EL (cell line): Measurements from ENCODE around the gene ZCCHC14.
"Not testable (repeated sequence)": the region's sequence is repeated elsewhere in the genome, so short reads cannot be mapped to it uniquely, and the experiment has no call there.

Source experiments
- DNase-seq: peaks from one replicate; pipeline ENCODE4 v3.0.0-alpha.2; 2016

The ZCCHC14 gene

DNA sequence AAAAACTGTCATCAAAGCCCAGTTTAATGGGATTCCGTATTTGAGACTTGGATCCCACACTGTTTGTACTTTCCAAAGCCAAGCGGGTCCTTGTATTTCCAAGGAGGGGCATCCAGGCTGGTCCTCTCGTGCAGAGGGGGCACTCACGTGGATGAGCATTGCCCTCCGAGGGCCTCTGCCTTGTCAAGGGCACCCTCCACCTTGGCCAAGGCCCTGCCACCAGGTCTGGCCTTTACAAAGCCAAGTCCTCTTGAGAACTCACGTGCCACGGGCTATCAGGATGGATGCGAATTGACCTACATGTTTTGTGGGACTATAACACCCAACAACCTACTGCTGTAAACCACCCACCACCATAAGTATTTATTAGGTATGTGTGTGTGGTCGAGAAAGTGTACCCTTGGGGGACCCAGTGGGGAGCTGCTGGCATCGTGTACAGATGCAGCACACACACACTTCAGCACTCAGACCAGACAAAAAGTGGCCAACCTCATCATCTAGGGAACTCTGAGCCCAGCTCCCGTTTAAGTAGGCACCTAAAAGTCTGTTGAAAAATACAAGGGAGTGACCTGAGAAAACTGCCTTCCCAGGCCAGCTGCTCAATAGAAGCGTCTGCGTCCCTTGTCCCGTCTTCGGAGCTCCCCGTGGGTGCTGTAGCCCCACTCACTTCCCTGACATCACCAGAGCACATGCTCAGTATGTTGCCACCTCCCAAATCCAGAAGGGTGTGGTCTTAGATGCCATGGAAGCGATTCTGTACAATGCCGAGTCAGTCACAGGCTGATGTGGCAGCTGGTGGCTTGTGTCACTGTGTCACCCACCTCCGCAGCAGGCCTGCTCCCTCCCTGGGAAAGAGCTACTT, 87.8 kb downstream of the ZCCHC14 start:
- no peak for DNase-seq

DNA sequence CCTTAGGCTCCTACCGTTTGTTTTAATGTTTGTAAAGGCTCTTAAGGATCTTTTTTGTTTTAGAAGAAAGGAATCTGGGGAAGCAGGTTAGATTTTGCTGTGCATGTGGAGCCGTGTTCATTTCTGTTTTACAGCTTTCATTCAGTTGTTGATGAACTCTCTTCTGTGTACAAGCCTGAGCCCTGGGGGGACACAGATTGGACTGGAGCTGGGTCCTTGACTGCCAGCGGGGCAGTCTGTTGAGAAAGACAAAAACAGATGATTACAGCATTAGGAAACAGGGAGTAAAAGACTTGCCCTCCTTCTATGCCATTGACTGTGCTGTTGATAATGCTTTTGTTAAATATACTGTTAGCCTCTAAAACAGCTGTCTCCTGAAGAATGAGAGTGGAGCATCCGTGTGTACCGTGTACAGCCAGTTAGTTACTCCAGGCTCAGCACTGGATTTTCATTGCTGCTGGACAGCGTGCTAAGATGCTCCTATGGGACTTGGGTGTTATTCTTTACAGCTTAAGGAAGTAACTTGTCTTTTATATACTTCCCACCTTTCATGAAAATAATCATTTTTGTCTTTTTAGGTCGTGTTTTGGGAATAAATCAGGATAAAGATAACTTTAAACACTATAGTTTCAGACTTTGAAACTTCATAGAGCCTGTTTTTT, 97.5 kb downstream of the ZCCHC14 start:
- no peak for DNase-seq

DNA sequence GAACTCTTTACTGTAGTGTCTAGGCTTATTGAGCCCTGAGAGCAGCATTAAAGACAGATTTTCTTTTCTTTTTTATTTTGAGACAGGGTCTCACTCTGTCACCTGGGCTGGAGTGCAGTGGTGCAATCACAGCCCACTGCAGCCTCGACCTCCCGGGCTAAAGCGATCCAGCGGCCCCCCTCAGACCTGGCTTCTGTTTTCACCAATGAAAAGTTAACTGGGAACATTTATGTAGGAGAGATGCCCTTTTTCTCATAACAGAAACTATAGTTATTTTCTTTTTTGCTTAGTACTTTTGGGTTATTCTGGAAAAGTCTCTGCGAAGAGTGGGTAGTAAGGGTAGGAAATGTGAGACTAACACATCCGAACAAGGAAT, 99.2 kb downstream of the ZCCHC14 start:
- no peak for DNase-seq

DNA sequence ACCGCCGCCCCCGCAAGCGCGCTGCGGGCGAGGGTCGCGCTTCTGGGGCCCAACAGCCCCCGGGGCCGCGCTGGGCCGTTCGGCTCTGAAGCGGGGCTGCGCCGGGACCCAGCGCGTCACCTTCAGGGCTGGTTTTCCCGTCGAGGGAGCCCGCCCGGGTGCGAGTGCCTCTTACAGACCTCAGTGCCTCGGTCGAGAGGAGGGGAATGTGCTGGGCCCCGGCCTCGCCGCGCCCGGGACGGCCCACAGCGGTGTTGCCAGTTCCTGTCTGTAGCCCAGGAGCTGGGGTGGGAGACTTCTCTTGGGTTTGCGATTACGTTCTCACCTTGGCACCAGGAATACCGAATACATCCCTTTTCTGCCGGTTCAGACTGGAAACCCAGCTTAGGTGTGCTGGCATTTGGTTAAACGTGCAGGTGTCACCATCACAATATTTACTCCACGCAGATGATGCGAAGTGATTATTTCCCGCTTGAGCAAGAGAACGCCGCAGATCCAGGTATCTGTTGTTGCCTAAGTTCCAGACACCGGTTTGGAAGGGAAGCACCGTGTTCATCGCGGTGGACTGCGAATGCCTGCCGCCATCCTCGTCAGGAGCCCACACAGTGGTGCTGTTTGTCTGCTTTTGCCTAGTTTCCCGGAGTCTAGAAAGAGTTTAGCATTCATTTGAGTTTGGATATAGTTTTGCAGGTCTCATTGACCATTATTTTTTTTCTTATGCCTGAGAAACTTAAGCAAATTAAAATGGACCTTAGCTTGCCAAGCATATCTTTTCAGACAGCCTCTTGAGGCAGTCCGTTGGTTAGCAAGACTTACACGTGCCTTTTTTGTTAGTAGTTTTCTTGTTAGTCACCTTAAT, 99.8 kb downstream of the ZCCHC14 start:
- peak; percentile 42 for DNase-seq

DNA sequence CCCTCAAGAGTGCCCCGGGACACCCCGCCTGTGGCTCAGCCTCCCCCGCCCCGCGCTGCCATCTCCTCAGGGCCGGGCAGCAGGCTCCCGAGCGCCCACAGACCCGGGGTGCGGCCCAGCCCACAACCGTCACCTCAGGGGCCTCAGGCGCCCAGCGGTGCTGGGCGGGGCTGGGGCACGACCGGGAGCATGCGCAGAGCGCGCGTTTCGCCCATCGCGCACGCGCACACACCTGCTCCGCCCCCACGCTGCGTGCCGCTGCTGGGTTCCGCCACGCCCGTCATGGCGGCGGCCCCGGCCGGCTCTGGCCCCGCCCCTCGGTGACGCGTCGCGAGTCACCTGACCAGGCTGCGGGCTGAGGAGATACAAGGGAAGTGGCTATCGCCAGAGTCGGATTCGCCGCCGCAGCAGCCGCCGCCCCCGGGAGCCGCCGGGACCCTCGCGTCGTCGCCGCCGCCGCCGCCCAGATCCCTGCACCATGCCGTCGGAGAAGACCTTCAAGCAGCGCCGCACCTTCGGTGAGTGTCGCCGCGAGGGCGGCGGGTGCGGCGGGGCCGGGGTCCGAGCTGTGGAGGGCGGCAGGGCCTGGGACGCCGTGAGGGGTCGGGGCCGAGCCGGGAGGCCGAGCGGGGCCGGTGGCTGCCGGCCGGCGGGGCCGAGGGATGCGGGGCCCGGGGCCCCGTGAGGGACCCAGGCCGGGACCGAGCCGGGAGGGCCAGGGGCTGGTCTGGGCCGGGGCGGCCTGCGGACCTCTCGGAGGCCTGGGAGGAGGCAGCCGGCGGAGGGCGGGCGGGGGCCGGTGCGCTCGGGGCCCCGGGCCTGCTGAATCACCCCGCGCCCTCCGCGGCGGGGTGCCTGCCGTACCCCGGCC, 100.6 kb downstream of the ZCCHC14 start, which contains the start of gene MAP1LC3B:
Gene MAP1LC3B (plus strand): TSS at position 387 of the 871 bp plus-strand sequence. CDS start 92 bp downstream, at position 479.
- DNase-seq: peak; percentile 95

DNA sequence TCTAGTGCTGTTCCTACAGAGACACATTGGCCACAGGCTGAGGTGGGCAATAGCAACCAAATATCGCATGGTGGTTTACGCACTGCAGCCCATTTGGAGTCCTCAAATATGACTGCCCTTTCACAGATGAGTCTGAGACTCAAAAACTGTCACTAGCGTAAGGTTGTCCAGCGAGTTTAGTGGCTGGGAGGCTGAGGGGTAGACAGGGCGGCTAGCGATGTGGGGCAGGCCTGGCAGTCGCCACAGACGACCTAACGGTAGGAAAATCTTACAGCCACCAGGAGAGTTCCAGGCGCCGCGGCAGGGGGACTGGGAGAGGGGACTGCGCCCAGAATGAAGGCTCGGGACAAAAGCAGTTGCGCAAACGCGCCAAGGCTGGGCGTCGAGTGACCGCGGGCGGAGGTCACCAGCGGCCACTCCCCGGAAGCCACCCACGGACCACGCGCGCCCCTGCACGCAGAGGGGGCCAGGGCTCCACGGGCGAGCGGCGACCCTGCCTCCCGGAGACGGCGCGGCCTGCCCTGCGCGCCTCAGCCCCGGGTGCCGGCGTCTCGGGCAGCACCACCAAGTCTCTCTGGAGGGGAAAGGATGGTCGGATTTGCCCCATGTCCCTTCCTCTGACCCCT, 101.4 kb downstream of the ZCCHC14 start:
- peak; percentile 37 for DNase-seq

DNA sequence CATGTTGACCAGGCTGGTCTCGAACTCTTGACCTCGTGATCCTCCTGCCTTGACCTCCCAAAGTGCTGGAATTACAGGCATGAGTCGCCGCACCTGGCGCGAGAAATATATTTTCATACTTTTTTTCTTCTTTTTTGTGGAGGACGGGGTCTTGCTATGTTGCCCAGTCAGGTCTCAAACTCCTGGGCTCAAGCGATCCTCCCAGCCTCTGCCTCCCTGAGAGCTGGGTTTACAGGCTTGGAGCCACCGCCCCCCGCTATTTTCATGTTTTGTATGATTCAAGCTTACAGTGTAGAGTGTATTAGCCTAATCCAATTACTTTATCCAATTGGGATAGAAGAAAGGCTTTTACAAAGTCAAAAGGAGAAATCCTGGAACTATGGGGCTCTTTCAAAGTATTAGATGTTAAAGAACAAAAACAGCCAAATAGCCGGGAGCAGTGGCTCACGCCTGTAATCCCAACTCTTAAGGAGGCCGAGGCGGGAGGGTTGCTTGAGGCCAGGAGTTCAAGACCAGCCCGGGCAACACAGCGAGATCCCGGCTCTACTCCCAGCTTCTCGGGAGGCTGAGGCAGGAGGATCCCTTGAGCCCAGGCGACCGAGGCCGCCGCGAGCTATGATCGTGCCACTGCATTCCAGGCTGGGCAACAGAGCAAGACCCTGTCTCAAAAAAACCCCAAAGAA, 102.0 kb downstream of the ZCCHC14 start:
- DNase-seq: no peak

DNA sequence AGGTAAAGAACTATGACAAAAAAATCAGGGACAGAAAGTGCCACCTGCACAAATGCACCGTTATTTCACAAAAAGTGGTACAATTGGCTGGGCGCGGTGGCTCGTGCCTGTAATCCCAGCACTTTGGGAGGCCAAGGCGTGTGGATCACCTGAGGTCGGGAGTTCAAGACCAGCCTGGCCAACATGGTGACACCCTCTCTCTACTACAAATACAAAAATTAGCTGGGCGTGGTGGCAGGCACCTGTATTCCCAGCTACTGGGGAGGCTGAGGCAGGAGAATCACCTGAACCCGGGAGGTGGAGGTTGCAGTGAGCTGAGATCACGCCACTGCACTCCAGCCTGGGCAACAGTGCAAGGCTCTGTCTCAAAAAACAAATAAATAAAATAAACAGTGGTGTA, 102.9 kb downstream of the ZCCHC14 start:
- DNase-seq: not testable (repeated sequence)

DNA sequence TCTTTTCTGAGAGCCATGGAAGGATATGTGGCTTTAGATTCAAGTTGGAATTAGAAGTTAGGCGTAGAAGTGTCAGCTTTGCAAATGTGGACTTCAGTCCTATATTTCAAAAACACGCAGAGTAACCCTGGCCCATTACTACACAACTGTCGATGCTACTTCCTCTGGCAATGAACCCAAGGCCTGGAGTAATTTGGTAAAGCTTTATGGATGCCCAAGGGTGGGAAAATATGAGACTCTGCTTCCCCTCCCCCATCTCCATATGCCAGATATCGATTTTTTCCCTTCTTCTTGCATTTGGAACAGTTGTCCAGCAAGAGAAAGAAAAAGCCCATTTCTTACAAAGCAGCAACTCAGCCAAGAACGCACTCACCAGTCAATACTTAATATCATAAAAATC, 103.6 kb downstream of the ZCCHC14 start:
- DNase-seq: no peak

DNA sequence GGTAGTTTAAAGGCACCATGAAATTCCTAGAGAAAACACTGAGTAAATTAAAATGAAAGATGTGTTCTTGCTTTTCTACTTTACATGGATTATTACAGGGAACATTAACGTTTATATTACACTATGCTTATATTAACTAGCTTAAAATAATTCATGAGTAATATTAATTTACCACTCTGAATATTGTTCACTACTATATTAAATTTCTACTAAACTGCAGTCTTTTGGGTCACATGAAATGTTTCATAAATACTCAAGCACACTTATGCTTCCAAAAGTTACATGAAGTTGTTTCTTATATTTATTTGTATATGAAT, 104.0 kb downstream of the ZCCHC14 start:
- no peak for DNase-seq

DNA sequence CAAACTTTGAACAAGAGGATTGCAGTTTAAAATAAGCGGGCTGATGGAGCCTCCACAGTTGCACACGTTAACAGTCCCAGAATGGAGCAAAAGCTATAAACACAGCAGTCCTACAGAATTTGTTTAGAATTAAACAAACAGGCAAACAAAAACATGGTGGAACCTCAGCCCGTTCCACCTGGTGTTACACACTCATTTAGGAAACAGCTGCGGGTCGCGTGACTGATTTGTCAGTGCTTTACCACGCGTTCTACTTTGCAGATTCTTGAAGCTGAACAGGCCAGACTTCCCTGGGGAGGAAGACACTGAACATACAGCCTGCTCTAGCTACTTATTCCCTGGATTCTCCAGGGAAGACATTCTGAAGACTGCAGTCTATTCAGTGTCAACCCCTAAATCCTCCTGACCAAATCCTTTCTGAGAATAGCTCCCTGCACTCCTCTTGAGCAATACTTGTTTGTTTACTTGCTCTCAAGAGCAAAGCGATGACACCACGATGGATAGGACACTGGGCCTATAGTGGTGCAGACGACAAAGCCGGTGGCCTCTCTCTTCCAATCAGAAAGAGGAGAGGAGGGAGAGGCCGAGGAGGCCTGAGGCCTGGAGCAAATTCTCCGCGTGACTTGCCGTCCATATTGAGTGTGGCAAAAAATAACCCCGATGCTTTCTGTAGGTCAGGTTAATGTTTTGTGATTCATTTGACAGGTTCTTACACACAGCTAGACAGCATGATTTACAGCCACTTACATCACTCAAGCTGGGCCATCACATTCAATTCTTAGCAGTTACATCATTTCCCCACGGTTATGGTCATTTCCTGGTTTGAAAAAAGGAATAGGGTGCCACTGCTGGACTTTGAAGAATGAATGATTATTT, 104.6 kb downstream of the ZCCHC14 start:
- DNase-seq: peak; percentile 99

DNA sequence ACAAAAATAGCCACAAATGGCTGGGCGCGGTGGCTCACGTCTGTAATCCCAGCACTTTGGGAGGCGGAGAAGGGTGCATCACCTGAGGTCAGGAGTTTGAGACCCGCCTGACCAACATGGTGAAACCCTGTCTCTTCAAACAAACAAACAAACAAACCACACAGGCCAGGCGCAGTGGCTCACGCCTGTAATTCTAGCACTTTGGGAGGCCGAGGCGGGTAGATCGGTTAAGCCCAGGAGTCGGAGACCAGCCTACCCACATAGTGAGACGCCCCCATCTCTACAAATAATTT, 108.0 kb downstream of the ZCCHC14 start:
- not testable (repeated sequence) for DNase-seq

DNA sequence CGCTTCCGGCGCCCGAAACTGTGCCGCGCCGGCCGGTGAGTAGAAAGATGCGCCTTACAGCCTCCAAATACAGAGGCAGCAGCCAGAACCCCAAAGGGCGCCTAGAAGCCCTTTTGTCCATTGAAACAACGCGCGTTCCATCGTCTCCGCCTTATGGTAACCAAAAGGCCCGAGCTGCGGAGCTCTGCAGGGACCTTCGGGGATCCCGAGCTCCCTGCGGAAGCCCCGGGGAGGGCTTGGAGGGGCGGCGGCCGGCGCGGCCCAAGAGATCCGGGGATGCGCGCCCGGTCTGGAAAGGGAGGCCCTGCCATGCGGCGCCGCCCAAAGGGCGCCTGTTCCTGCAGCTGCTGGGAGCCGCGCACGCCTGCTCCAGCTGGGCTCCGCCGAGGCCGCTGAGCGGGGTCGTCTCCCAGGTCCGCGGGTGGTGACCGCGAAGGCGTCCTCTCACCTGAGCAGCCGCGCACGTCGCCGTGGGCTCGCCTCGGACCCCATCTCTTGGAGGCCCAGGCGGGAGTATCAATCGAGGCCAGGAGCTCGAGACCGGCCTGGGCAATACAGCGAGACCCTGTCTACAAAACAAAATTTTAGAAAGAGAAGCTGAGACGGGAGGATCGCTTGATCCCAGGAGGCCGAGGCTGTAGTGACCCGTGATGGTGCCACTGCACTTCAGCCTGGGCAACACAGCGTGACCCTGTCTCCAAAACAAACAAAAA, 108.5 kb downstream of the ZCCHC14 start:
- DNase-seq: no peak

DNA sequence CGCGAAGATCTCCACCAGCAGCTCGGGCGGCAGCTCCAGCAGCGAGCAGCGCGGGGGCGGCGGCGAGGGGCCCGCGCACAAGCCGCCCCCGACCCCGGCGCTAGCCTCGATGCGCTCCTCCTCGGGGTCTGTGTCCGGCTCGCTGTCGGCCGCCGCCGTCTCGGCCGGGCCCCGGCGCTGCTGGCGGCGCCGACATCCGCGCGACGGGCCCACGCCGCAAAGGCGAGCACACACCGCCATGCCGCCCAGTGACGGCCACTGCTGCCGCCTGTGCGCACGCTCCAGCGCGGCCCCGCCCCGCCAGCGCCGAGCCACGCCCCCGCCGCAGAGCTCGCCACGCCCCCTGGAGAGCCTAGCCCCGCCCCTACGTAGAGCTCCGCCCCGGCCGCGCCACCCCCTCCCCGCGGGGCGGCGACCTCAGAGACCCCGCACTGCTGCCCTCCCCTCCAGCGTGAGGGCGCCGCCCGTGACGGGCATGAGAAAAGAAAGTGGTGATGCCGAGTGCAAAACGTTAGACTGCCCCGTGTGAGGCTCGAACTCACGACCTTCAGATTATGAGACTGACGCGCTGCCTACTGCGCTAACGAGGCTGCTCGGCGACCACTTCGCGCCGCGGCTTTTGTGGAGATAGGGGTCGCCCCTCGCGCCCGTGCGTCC, 109.2 kb downstream of the ZCCHC14 start, which contains the start of gene FBXO31:
Gene FBXO31 (minus strand): TSS at position 272 of the 657 bp plus-strand sequence. CDS start 32 bp downstream, at position 240.
- DNase-seq: peak; percentile 94

DNA sequence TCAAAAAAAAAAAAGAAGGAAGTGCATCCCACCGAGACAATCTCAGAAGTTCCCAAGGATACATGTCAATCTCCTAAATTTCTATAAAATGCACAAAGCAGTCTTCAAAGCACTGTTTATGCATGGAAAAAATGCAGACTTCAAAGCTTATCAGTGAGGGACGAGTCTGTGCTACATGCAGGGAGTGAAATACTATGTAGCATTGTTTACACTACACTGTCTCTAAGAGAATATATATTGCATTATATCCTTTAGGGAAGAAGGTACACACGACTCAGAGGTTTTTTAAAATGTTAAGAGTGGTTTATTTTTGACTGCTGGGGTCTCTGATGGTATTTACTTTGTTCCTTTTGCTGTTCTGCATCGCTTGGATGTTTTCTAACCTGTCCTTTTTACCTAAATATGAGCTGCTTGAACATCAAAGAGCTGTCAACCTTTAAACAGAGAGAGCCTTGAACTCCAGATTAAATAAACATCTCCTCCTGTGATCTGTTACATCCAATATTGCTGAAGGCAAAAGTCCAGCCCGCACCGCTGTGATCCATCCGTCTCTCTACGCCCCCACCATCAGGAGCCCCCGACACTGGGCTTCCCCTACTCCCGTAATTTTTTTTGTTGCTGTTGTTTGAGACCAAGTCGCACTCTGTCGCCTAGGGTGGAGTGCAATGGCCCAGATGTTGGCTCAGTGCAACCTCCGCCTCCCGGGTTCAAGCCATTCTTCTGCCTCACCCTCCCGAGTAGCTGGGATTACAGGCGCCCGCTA, 110.6 kb downstream of the ZCCHC14 start:
- no peak for DNase-seq

DNA sequence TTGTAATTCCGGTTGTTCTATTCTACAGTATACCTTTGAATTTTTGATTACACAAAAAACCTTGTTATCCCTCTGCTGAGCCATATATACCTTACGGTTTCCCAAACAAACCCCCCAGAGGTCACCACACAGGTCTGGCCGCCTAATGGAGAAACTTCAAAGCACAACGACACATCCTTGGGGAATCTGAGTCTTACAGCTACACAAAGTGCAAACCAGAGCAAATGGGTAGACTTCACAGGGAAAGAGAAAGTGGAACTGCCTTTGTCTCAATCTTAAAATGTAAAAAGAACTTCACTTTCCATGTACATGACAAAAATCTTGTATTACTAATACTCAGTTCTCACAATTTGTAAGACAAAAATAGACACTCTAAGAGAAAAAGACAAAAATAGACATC, 111.9 kb downstream of the ZCCHC14 start:
- DNase-seq: no peak

DNA sequence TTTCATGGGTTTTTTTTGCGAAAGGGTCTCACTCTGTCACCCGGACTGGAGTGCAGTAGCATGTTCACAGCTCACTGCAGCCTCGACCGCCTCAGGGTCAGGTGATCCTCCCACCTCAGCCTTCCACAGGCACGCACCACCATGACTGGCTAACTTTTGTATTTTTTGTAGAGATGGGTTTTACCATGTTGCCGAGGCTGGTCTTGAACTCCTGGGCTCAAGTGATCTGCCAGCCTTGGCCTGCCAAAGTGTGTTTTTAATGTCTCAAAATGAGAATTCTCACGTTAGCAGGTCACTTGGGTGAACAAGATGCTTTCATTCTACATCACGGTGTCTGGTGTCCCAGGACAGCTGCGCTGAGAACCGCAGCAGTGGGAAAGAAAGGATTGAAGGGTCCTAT, 112.4 kb downstream of the ZCCHC14 start:
- no peak for DNase-seq

DNA sequence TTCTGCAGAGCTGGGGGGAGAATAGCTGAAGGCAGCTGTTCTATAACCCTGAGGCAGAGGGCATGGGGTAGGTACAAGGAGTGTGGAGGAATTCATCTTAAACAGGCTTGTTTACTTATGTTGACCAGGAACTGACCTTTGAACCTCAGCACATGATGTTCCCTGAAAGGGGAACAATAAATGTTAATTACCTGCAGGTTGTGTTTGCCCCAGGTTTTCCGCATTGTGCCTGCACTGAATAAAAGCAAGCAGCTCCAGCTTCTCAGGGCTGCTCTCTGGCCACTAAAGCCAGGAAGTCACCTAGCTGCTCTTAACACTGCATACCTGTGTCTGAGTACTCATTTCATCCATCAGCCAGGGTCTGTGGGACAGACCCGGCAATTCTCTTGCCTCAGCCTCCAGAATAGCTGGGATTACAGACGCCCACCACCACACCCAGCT, 113.5 kb downstream of the ZCCHC14 start:
- not testable (repeated sequence) for DNase-seq
